C4-2B (cell line): ENCODE results near the gene FAM177A1.
"Not testable (repeated sequence)": the region's sequence is repeated elsewhere in the genome, so short reads cannot be mapped to it uniquely, and the experiment has no call there.

Source experiments
- H3K27ac ChIP-seq: fragments of 450-650 bp; 2 replicates; pipeline ENCODE4 v1.5.1; 2017
- ZFX ChIP-seq: fragments of 450-650 bp; IDR thresholded peaks from 2 replicates; pipeline ENCODE4 v1.6.1; 2017
- TF ChIP-seq, protein P1 (sequence below): fragments of 450-650 bp; conservative IDR thresholded peaks from 2 replicates; pipeline ENCODE4 v1.5.1; 2017; ENCODE audit warnings: mild to moderate bottlenecking

FAM177A1 gene

DNA sequence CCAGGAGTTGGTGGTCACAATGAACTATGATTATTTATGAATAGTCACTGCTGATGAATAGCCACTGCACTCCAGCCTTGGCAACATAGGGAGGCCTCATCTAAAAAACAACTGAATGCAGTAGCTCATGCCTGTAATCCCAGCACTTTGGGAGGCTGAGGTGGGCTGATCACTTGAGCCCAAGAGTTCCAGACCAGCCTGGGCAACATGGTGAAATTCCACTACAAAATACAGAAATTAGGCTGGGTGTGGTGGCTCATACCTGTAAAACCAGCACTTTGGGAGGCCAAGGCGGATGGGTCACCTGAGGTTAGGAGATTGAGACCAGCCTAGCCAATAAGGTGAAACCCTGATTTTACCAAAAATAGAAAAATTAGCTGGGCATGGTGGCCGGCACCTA is 13.5 kb upstream of the FAM177A1 start:
- H3K27ac ChIP-seq, result no peak overlapping the region
- no peak for TF ChIP-seq ZFX

DNA sequence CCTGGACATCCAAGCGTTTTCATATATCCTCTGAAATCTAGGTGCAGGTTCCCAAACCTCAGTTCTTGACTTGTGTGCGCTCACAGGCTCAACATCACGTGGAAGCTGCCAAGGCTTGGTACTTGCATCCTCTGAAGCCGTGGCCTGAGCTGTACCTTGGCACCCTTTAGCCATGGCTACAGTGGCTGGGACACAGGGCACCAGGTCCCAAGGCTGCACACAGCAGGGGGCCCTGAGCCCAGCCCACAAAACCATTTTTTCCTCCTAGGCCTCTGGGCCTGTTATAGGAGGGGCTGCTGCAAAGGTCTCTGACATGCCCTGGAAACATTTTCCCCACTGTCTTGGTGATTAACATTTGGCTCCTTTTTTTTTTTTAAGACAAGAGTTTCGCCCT is 11.6 kb upstream of the FAM177A1 start:
- no peak for TF ChIP-seq ZFX
- TF ChIP-seq, protein P1, sequence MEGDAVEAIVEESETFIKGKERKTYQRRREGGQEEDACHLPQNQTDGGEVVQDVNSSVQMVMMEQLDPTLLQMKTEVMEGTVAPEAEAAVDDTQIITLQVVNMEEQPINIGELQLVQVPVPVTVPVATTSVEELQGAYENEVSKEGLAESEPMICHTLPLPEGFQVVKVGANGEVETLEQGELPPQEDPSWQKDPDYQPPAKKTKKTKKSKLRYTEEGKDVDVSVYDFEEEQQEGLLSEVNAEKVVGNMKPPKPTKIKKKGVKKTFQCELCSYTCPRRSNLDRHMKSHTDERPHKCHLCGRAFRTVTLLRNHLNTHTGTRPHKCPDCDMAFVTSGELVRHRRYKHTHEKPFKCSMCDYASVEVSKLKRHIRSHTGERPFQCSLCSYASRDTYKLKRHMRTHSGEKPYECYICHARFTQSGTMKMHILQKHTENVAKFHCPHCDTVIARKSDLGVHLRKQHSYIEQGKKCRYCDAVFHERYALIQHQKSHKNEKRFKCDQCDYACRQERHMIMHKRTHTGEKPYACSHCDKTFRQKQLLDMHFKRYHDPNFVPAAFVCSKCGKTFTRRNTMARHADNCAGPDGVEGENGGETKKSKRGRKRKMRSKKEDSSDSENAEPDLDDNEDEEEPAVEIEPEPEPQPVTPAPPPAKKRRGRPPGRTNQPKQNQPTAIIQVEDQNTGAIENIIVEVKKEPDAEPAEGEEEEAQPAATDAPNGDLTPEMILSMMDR, result no peak
- H3K27ac ChIP-seq, result no peak overlapping the region

DNA sequence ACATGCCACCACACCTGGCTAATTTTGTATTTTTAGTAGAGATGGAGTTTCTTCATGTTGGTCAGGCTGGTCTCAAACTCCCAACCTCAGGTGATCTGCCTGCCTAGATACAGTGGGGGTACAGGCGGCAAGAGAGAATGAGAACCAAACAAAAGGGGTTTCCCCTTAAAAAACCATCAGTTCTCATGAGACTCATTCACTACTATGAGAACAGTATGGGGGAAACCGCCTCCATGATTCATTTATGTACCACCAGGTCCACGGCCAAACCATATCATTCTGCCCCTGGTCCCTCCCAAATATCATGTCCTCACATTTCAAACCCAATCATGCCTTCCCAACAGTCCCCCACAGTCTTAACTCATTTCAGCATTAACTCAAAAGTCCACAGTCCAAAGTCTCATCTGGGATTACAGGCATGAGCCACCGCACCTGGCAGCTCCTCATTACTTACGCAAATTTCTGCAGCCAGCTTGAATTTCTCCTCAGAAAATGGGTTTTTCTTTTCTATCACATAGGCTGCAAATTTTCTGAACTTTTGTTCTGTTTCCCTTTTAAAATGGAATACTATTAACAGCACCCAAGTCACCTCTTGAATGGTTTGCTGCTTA is 11.0 kb upstream of the FAM177A1 start:
- not testable (repeated sequence) for H3K27ac ChIP-seq

DNA sequence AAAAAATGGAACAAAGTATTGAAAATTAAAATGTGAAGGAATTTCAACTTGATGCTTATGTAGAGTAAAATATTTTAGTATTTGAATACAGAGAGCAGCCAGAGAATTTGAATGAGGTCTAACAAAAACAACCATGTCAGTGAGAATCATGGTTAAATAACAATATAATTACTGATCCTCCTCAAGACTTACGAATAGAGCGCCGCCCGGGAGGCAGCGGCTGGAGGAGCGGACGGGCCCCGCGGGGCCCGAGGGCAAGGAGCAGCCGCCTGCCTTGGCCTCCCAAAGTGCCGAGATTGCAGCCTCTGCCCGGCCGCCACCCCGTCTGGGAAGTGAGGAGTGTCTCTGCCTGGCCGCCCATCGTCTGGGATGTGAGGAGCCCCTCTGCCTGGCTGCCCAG is 7.8 kb upstream of the FAM177A1 start:
- not testable (repeated sequence) for H3K27ac ChIP-seq

DNA sequence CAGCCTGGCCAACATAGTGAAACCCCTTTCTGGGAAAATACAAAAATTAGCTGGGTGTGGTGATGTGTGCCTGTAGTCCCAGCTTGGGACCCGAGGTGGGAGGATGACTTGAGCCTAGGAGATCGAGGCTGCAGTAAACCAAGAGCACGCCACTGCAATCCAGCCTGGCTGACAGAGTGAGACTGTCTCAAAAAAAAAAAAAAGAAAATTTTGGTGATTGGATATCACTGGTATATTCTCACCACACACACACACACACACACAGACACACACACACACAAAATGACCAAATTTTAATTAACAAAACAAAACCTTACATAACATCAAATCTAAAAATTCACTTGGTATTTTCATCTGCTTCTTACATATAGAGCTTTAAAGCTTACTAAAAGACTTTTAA is 3.4 kb upstream of the FAM177A1 start:
- TF ChIP-seq ZFX, result no peak
- TF ChIP-seq, protein P1, result no peak
- H3K27ac ChIP-seq, result no peak overlapping the region

DNA sequence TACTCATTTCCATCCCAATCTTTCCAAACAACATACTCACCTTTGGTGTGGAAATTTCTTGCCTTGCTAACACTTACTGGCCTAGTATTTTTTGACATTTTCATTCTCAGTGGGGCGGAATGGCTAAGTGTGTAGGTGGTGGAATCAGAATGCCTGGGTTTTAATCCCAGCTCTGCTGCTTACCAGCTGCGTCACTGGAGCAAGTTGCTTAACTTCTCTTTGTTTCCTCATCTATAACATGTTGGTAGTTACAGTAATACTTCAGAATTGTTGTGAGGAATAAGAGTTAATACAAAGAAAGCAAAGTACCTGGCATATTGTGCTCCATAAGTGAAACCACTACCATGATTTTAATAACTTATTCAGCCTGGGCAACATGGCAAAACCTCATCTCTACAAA is 3.0 kb upstream of the FAM177A1 start:
- H3K27ac ChIP-seq, result no peak overlapping the region

DNA sequence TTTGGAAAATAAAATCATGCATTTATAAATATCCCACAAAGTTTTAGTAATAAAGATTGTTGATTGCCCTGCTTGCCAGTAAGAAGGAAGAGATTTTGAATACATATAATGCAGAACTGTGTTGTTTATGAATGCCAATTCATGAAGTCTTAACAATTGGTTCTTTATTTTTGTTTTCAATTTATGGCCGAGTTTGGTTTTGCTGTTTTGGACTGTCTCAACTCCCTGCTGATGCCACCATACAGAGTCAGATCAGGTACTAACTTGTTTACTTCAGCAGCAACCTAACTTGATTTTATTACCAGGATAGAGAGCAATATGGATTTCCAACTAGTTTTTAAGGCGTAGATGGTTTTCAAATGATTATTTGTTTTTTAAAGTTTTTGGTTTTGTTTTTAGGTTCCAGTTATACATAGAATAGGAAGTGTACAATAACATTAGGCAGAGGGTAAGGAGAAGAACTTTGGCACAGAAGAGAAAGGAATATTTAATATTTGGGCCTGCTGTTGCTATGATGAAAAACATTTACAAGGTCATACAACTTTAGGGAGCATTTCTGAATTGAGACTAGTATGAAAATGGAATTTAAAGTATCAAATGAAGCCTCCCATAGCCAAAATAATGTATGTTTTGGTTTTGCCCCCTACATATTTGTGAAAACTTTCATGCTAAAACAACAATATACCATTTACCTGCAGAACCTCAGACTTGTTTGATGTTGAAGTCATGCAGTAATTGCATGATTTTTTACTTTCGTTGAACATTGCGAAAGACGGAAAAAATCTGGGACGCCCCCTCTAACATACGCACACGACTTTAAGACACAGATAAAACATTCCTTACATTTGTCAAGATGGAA is 904 bp upstream of the FAM177A1 start:
- H3K27ac ChIP-seq, result peak overlapping the region; percentile 94
- TF ChIP-seq, protein P1, result no peak
- no peak for TF ChIP-seq ZFX

More for the DNA sequence above, 3.0 kb upstream of the FAM177A1 start:
- TF ChIP-seq ZFX, result no peak
- TF ChIP-seq, protein P1, result no peak

DNA sequence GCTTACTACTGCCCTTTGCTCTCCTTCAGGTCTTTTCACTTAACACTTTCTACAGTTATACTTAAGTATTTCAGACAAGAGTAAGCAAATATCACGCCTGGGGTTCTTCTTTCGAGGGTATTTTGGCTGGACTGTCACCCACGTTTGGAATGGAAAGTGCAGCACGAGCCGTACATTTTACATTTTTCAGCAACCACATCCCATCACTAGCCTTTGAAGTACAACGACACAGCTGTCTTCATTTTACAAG is 349 bp upstream of the FAM177A1 start:
- H3K27ac ChIP-seq, result peak overlapping the region; percentile 94
- no peak for TF ChIP-seq ZFX
- TF ChIP-seq, protein P1, result no peak
